22Rv1 (cell line): ENCODE measurements around the gene KIRREL3.

Source experiments
- CTCF ChIP-seq: fragments of 450-650 bp; IDR thresholded peaks from 2 replicates; pipeline ENCODE4 v1.5.1; 2017; ENCODE audit warnings: mild to moderate bottlenecking
- ZFX ChIP-seq: fragments of 450-650 bp; IDR thresholded peaks from 2 replicates; pipeline ENCODE4 v1.6.1; 2017; ENCODE audit warnings: antibody characterized with exemption, borderline replicate concordance

DNA sequence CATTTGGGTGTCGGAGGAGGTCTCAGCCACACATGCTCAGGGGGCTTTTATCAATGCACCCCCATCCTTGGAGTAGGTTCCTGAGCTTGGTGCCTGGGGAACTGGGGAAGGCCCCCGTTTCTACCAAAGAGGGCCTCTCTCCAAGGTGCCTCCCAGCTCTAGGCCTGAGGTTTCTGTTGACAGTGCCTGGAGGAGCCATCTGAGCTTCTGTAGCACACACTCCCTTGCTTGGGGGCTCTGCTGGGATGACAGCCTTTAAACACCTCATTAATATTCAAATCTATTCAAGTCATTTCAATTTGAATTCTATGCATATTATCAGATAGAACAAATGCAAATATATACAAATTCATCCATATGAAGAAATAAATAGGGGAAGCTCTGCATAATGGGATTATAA, 18.9 kb downstream of the KIRREL3 start:
- TF ChIP-seq CTCF (no peak), ZFX (no peak)
